CD4-positive, alpha-beta T cell (primary cell): ENCODE results near the gene ECHS1. TPM values are rescaled to one million over a fixed set of nuclear protein-coding genes. Genes with fewer than 3 reads are reported as not detected.

Experiments
- ATAC-seq: fragments of 200-7000 bp; cut with Tn5 transposase; one replicate; pipeline ENCODE4 v1.10.0; 2022; ENCODE audit warnings: mild to moderate bottlenecking; ENCODE audit not compliant: poor library complexity
- CTCF ChIA-PET: fragments of 350-600 bp; sonication (Branson Sonifier 250); formaldehyde crosslinking; loops from one replicate; lab custom pipeline; 2021; ENCODE audit warnings: antibody characterized with exemption, inconsistent platforms; lab: Charles Lee
- POLR2A ChIA-PET: fragments of 350-600 bp; sonication (Branson Sonifier 250); formaldehyde crosslinking; loops from one replicate; lab custom pipeline; 2021; ENCODE audit warnings: antibody characterized with exemption, inconsistent platforms; lab: Charles Lee
- DNase-seq, 14 experiments: peaks; one replicate each; pipeline ENCODE4 v3.0.0-alpha.2; 2013 to 2020; ENCODE audit warnings: mixed read lengths in 2 of 14
- H3K27ac ChIP-seq, 2 donors: one replicate each; pipeline versions ENCODE4 v1.5.1 to v1.7.0; 2013; ENCODE audit warnings: low read length in 2 of 2, low read depth in 1 of 2, mild to moderate bottlenecking in 1 of 2
- H3K27me3 ChIP-seq, 2 experiments: 1 replicate in 1 of 2; 2 replicates in 1 of 2; pipeline versions ENCODE4 v1.6.1 to v1.7.0; 2013; ENCODE audit warnings: low read length in 2 of 2, control low read depth in 1 of 2, mild to moderate bottlenecking in 1 of 2, moderate library complexity in 1 of 2; ENCODE audit not compliant: insufficient read depth in 2 of 2, control insufficient read depth in 1 of 2
- H3K36me3 ChIP-seq: one replicate; pipeline ENCODE4 v1.6.1; 2013; ENCODE audit warnings: low read length, control low read depth; ENCODE audit not compliant: insufficient read depth
- H3K4me1 ChIP-seq: one replicate; pipeline ENCODE4 v1.6.1; 2013; ENCODE audit warnings: low read length, control low read depth; ENCODE audit not compliant: insufficient read depth
- H3K4me3 ChIP-seq: one replicate; pipeline ENCODE4 v1.5.1; 2013; ENCODE audit warnings: mild to moderate bottlenecking, low read length, moderate library complexity
- H3K9me3 ChIP-seq, 2 experiments: 1 replicate in 1 of 2; 2 replicates in 1 of 2; pipeline versions ENCODE4 v1.6.1 to v1.7.0; 2013; ENCODE audit warnings: low read length in 2 of 2, mild to moderate bottlenecking in 2 of 2, control low read depth in 1 of 2, moderate library complexity in 1 of 2; ENCODE audit not compliant: control insufficient read depth in 1 of 2, insufficient read depth in 1 of 2
- H3K27ac Mint-ChIP-seq: one replicate; pipeline ENCODE4 v1.8.0; 2020; ENCODE audit warnings: mixed read lengths
- H3K27me3 Mint-ChIP-seq: one replicate; pipeline ENCODE4 v1.8.0; 2021; ENCODE audit warnings: mixed read lengths
- H3K36me3 Mint-ChIP-seq: one replicate; pipeline ENCODE4 v1.8.0; 2021; ENCODE audit warnings: low read depth, mixed read lengths
- H3K4me1 Mint-ChIP-seq: one replicate; pipeline ENCODE4 v1.8.0; 2021; ENCODE audit warnings: low read depth, mixed read lengths
- H3K4me3 Mint-ChIP-seq: one replicate; pipeline ENCODE4 v1.8.0; 2020; ENCODE audit warnings: mild to moderate bottlenecking, mixed read lengths
- H3K9me3 Mint-ChIP-seq: one replicate; pipeline ENCODE4 v1.8.0; 2020; ENCODE audit warnings: mixed read lengths
- intact Hi-C, 2 experiments: fragments of 100-400 bp; cut with DNase I in 1 of 2; cut with micrococcal nuclease in 1 of 2; formaldehyde crosslinking; loops; one replicate each; pipeline versions ENCODE4 v1.15.1 to v1.9.0; 2023 to 2025; cut with DNase I, micrococcal nuclease
- total RNA-seq, 174 experiments: library from RNA in 2 of 174; stranded (reverse) in 2 of 174; gene quantifications; one replicate each; pipeline ENCODE4 v1.2.3 and lab custom pipeline; 2021 to 2026
- TF ChIP-seq, protein P1 (sequence below): fragments of 200-600 bp; IDR thresholded peaks from one replicate; pipeline ENCODE4 v1.8.0; 2022; ENCODE audit warnings: antibody characterized with exemption, mild to moderate bottlenecking

The ECHS1 gene
- total RNA-seq, 2 experiments from 2014 or later, result 7.6 to 8.3 TPM

DNA sequence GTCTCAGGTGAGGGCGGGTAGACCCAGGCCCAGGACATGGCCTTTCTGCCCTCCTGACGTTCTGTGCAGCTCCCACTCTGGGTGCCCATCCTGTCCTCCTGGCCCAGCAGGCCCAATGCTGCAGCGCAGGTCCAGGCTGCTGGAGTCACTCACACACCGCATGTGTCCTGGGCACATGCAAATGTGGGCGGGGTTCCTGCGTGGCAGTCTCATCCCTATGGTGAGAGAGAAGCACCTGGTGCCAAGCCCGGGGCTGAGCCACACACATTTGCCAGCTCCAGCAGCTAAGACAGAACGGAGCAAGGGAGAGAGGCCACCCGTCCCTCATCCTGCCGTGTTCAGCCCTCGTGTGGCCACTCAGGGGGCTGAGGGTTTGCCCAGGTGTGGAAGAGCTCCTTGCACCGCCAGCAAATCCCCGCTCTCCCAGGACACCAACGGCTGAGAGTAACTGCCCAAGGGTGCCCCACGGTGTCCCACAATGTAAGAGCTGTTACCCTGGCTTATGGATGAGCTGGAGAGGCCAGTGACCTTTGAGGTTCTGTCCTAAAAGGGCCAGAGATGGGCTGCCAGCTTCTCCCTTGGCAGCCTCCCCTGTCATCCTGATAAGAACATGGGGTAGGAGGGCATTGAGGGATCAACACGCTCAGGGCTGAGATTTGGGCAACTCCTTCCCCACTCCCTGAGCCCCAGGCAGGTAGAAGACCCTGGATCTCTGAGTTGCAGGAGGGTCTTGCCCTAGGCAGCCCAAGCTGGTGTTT, 19.8 kb downstream of the ECHS1 start:
- POLR2A ChIA-PET, result no interaction called here

DNA sequence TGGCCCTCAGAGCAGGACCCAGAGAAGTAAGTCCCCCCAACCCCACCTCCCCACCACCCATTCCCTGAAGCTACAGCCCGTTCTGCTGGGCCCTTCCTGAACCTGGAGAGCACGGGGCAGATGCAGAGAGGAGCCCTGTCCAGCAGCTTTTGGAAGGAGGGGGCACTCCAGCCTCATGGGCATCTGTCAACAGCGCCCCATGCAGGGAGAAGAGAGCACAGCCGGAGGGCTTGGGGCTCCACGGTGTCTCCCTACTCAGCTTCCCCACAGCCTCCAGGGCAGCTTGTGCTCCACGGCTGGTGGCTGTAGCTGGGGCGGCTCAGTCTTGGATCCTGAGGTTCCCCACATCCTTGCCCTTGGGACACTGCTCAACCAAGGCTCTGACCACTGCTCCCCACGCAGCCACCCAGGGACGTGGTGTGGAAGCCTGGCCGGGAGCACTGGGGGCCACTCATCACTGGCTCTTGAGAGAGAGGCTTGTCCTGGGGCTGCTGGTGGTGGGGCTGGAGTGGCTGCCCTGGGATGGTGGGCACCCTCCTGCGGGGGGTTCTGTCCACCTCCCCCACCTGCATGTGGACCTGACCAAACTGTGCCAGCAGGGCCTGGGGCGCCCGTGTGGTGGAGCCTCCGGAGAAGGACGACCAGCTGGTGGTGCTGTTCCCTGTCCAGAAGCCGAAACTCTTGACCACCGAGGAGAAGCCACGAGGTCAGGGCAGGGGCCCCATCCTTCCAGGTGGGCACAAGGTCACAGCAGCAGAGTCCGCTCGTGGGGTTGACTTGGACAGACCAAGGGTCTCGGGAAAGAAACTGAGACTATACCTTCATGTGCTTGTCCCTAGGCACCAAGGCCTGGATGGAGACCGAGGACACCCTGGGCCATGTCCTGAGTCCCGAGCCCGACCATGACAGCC, 21.5 kb downstream of the ECHS1 start:
- Histone ChIP-seq H3K9me3 (no peaks in the 10 kb centered on the region), H3K27ac (no peak overlapping the region), H3K4me1 (peaks cover 9% of the 10 kb centered on the region), H3K36me3 (no peaks in the 10 kb centered on the region), H3K27me3 (peaks cover 2 to 12% of the 10 kb centered on the region in 2 experiments), H3K4me3 (no peak overlapping the region)
- no peak for DNase-seq
- POLR2A ChIA-PET, result no interaction called here
- Mint-ChIP-seq H3K9me3 (no peaks in the 10 kb centered on the region), H3K27ac (no peak overlapping the region), H3K4me1 (no peaks in the 10 kb centered on the region), H3K36me3 (no peaks in the 10 kb centered on the region), H3K4me3 (no peak overlapping the region), H3K27me3 (peaks cover 7% of the 10 kb centered on the region)
- TF ChIP-seq, protein P1, sequence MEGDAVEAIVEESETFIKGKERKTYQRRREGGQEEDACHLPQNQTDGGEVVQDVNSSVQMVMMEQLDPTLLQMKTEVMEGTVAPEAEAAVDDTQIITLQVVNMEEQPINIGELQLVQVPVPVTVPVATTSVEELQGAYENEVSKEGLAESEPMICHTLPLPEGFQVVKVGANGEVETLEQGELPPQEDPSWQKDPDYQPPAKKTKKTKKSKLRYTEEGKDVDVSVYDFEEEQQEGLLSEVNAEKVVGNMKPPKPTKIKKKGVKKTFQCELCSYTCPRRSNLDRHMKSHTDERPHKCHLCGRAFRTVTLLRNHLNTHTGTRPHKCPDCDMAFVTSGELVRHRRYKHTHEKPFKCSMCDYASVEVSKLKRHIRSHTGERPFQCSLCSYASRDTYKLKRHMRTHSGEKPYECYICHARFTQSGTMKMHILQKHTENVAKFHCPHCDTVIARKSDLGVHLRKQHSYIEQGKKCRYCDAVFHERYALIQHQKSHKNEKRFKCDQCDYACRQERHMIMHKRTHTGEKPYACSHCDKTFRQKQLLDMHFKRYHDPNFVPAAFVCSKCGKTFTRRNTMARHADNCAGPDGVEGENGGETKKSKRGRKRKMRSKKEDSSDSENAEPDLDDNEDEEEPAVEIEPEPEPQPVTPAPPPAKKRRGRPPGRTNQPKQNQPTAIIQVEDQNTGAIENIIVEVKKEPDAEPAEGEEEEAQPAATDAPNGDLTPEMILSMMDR, result no peak
- CTCF ChIA-PET, result interaction anchor here (1.0 kb wide), 1 partner anchor 22 kb away, joined by 4 read pairs; no protein-coding TSS in a partner anchor
- intact Hi-C loops, result no loop called here
- ATAC-seq, result no peak

More for the DNA sequence above, 19.8 kb downstream of the ECHS1 start:
- CTCF ChIA-PET, result interaction anchor here (0.8 to 1.0 kb wide), 2 partner anchors 24 to 39 kb away, joined by 3 to 4 read pairs; no protein-coding TSS in a partner anchor
- H3K36me3 ChIP-seq, result no peaks in the 10 kb centered on the region
- ATAC-seq, result no peak
- DNase-seq, result no peak
- H3K27me3 Mint-ChIP-seq, result peaks cover 7% of the 10 kb centered on the region
- no peak overlapping the region for H3K4me3 Mint-ChIP-seq
- no peak overlapping the region for H3K27ac ChIP-seq
- intact Hi-C loops, result no loop called here
- H3K4me3 ChIP-seq, result no peak overlapping the region
- H3K27ac Mint-ChIP-seq, result no peak overlapping the region
- peaks cover 19% of the 10 kb centered on the region for H3K4me1 ChIP-seq
- no peaks in the 10 kb centered on the region for H3K36me3 Mint-ChIP-seq
- no peaks in the 10 kb centered on the region for H3K4me1 Mint-ChIP-seq
- no peaks in the 10 kb centered on the region for H3K27me3 ChIP-seq
- TF ChIP-seq, protein P1, result no peak
- H3K9me3 Mint-ChIP-seq, result no peaks in the 10 kb centered on the region
- H3K9me3 ChIP-seq, result peaks cover 0 to 3% of the 10 kb centered on the region in 2 experiments

DNA sequence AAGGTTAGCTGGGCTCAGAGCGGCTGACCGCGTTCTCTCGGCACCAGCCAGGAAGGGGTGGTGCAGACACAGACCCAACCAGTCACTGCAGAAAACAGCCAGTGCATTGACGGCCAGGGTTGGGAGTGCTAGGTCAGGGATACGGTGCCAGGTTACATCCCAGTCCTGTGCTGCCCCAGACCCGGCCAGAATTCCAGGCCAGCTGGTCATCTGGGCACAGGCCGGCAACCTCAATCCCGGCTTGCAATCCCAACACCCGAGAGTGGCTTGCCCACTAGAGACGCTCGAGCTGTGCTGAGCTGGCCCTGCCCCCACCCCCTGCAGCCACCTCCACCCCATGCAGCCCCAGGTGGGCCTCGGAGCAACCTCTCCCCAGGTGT, 22.2 kb downstream of the ECHS1 start:
- no peaks in the 10 kb centered on the region for H3K9me3 ChIP-seq
- H3K4me3 Mint-ChIP-seq, result no peak overlapping the region
- ATAC-seq, result no peak
- H3K36me3 ChIP-seq, result no peaks in the 10 kb centered on the region
- CTCF ChIA-PET, result interaction anchor here (1.0 kb wide), 1 partner anchor 21 kb away, joined by 4 read pairs; no protein-coding TSS in a partner anchor
- no peak overlapping the region for H3K27ac Mint-ChIP-seq
- no peaks in the 10 kb centered on the region for H3K9me3 Mint-ChIP-seq
- H3K36me3 Mint-ChIP-seq, result no peaks in the 10 kb centered on the region
- peaks cover 10% of the 10 kb centered on the region for H3K27me3 Mint-ChIP-seq
- no peak overlapping the region for H3K4me3 ChIP-seq
- H3K4me1 ChIP-seq, result peaks cover 2% of the 10 kb centered on the region
- H3K27ac ChIP-seq, result no peak overlapping the region
- TF ChIP-seq, protein P1, result no peak
- POLR2A ChIA-PET, result no interaction called here
- H3K4me1 Mint-ChIP-seq, result no peaks in the 10 kb centered on the region
- intact Hi-C loops, result no loop called here
- peaks cover 6 to 16% of the 10 kb centered on the region in 2 experiments for H3K27me3 ChIP-seq
- DNase-seq, result no peak
